Measurements from ENCODE around the gene ABCA7. TPM values are rescaled to one million over a fixed set of nuclear protein-coding genes. Genes with fewer than 3 reads are reported as not detected.

The ABCA7 gene
- total RNA-seq, 4 donors from 2014 or later, result 0.59 to 10.4 (median 2.7) TPM

GRCh38 chr19:1106841-1107660, 67.1 kb downstream of the ABCA7 start:
- DNase-seq, result no peak
- Histone ChIP-seq H3K4me3 (no peak overlapping the region), H3K27me3 (no peaks in the 10 kb centered on the region), H3K36me3 (no peaks in the 10 kb centered on the region), H3K9me3 (no peaks in the 10 kb centered on the region), H3K4me1 (peaks cover 9 to 19% of the 10 kb centered on the region in 2 donors), H3K27ac (no peak overlapping the region)
- TF ChIP-seq POLR2A (IDR thresholded peaks at IDR 0.05), result no peak
- TF ChIP-seq CTCF (IDR thresholded peaks at IDR 0.05), result no peak
- intact Hi-C loops (cut with DNase I; ENCODE audit: low total_unique reads), result loop anchor here (10.0 kb wide), 1 partner anchor 182 kb away; the partner anchor contains the start of gene ARID3A

GRCh38 chr19:1107661-1108261, 67.9 kb downstream of the ABCA7 start:
- TF ChIP-seq CTCF (IDR thresholded peaks at IDR 0.05) (no peak), POLR2A (IDR thresholded peaks at IDR 0.05) (no peak)
- Histone ChIP-seq H3K9me3 (no peaks in the 10 kb centered on the region), H3K27me3 (no peaks in the 10 kb centered on the region), H3K4me1 (peaks cover 6 to 19% of the 10 kb centered on the region in 2 donors), H3K36me3 (no peaks in the 10 kb centered on the region), H3K4me3 (no peak overlapping the region), H3K27ac (no peak overlapping the region)
- intact Hi-C loops (cut with DNase I; ENCODE audit: low total_unique reads), result loop anchor here (10.0 kb wide), 1 partner anchor 183 kb away; the partner anchor contains the start of gene ARID3A
- no peak for DNase-seq

- DNase-seq, result no peak
- no peak overlapping the region for H3K27ac ChIP-seq
- H3K4me3 ChIP-seq, result no peak overlapping the region
- TF ChIP-seq CTCF (IDR thresholded peaks at IDR 0.05) (no peak), POLR2A (IDR thresholded peaks at IDR 0.05) (no peak)
- no peaks in the 10 kb centered on the region for H3K36me3 ChIP-seq
- intact Hi-C loops (cut with DNase I; ENCODE audit: low total_unique reads), result loop anchor here (10.0 kb wide), 1 partner anchor 184 kb away; the partner anchor contains the start of gene ARID3A
- H3K27me3 ChIP-seq, result no peaks in the 10 kb centered on the region
- H3K9me3 ChIP-seq, result no peaks in the 10 kb centered on the region
- peaks cover 5 to 18% of the 10 kb centered on the region in 2 donors for H3K4me1 ChIP-seq
These were observed 68.6 kb downstream of the ABCA7 start for GRCh38 chr19:1108291-1109031.

- intact Hi-C loops (cut with DNase I; ENCODE audit: low total_unique reads), result loop anchor here (10.0 kb wide), 1 partner anchor 184 kb away; the partner anchor contains the start of gene ARID3A
- H3K27me3 ChIP-seq, result no peaks in the 10 kb centered on the region
- DNase-seq, result no peak
- H3K4me3 ChIP-seq, result no peak overlapping the region
- peaks cover 9 to 18% of the 10 kb centered on the region in 2 donors for H3K4me1 ChIP-seq
- H3K36me3 ChIP-seq, result no peaks in the 10 kb centered on the region
- H3K27ac ChIP-seq, result no peak overlapping the region
- no peak for TF ChIP-seq CTCF (IDR thresholded peaks at IDR 0.05)
- TF ChIP-seq POLR2A (IDR thresholded peaks at IDR 0.05), result no peak
- H3K9me3 ChIP-seq, result no peaks in the 10 kb centered on the region
These were observed 69.2 kb downstream of the ABCA7 start for GRCh38 chr19:1109032-1109551.

Measured in uterus (tissue), 4 donors.